Vagina (tissue), 2 donors: ENCODE data around the gene SLC12A2.

ENCODE experiments used
- POLR2A ChIP-seq, 2 donors: fragments of 450-650 bp; IDR thresholded peaks; one replicate each; pipeline ENCODE4 v1.6.1; 2017; ENCODE audit warnings: antibody characterized with exemption in 2 of 2, mild to moderate bottlenecking in 2 of 2, moderate library complexity in 2 of 2
- POLR2AphosphoS5 ChIP-seq, 2 donors: sonication (generic); formaldehyde crosslinking; IDR thresholded peaks; one replicate each; pipeline ENCODE4 v1.9.0; 2017; ENCODE audit warnings: antibody characterized with exemption in 2 of 2, mild to moderate bottlenecking in 2 of 2, low read depth in 1 of 2; ENCODE audit not compliant: insufficient read depth in 1 of 2
- TF ChIP-seq, protein P1 (sequence below), 3 experiments: fragments of 450-650 bp in 2 of 3; fragments of 200-600 bp in 1 of 3; sonication (generic) in 1 of 3; IDR thresholded peaks; one replicate each; pipeline ENCODE4 v1.5.1; 2017 to 2019; ENCODE audit warnings: antibody characterized with exemption in 3 of 3, mild to moderate bottlenecking in 2 of 3, moderate library complexity in 2 of 3

DNA sequence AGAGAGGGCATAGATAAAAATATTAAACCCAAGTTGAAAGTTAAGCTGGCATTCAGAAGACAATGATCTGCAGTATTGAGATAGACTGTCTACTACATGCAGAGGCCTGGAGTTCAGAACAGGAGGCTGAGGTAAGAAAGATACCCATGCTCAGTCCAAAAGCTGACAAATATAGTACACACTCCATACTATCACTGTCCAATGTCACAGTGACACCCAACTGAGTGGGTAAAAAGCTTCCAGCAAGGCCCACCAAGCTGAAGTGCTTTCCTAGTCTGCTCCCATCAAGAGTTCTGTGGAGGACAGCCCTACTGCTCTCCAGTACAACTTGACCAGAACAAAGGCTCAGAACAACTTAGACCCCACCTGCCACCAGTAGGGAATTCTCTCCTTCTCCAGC lies 124.9 kb downstream of the SLC12A2 start:
- no peak for TF ChIP-seq POLR2A (IDR thresholded peaks at IDR 0.05)
- TF ChIP-seq, protein P1, sequence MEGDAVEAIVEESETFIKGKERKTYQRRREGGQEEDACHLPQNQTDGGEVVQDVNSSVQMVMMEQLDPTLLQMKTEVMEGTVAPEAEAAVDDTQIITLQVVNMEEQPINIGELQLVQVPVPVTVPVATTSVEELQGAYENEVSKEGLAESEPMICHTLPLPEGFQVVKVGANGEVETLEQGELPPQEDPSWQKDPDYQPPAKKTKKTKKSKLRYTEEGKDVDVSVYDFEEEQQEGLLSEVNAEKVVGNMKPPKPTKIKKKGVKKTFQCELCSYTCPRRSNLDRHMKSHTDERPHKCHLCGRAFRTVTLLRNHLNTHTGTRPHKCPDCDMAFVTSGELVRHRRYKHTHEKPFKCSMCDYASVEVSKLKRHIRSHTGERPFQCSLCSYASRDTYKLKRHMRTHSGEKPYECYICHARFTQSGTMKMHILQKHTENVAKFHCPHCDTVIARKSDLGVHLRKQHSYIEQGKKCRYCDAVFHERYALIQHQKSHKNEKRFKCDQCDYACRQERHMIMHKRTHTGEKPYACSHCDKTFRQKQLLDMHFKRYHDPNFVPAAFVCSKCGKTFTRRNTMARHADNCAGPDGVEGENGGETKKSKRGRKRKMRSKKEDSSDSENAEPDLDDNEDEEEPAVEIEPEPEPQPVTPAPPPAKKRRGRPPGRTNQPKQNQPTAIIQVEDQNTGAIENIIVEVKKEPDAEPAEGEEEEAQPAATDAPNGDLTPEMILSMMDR (IDR thresholded peaks at IDR 0.05) = no peak
- no peak for TF ChIP-seq POLR2AphosphoS5 (IDR thresholded peaks at IDR 0.05; ENCODE audit: insufficient read depth in 1 of 2, low read depth in 1 of 2)
